ENCODE results near the gene CTIF.

CTIF gene

DNA sequence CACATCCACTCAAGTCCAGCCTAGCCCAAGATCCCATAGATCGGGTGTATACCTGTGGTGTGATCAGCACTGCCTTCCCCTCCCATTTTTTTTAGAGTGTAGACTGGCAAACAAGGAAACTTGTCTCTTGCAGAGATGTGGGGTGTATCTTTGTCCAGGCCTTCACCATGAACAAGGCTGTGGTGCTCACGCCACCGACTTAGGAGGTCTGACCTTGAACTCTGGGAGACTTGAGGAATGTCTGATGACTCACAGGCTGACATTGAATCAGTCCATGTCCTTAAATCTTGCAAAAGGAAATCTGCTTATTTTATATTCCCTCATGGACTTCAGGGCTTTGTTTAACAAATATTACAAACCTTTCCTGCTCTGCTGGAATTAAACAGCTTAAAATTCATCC, 4.5 kb upstream of the CTIF start:
- no peak for DNase-seq

DNA sequence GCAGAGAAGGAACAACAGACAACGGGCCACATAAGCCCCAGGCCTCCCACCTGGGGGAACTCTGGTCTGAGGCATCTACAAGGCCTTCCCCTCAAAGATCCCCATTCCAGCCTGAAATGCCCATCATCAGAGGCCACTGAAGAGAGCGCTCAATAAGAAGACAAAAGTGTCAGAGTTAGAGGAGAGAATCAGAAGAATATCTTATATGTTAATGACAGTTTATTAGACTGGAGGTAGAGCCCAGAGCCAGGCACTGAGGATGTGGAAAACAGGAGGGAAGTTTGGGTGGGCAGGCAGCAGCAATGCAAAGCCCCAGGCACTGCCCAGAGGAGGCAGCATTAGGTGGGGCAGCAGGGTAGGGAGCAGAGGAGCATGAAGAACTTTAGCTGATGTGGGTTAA, 2.9 kb upstream of the CTIF start:
- DNase-seq = no peak

GRCh38 chr18:48536516-48536915, 2.3 kb upstream of the CTIF start:
- no peak for DNase-seq

GRCh38 chr18:48539406-48540250, 797 bp downstream of the CTIF start:
- peak; percentile 34 to 40 for DNase-seq

- peak; percentile 59 to 70 for DNase-seq
Observed at GRCh38 chr18:48540251-48541025, 1.6 kb downstream of the CTIF start.

DNA sequence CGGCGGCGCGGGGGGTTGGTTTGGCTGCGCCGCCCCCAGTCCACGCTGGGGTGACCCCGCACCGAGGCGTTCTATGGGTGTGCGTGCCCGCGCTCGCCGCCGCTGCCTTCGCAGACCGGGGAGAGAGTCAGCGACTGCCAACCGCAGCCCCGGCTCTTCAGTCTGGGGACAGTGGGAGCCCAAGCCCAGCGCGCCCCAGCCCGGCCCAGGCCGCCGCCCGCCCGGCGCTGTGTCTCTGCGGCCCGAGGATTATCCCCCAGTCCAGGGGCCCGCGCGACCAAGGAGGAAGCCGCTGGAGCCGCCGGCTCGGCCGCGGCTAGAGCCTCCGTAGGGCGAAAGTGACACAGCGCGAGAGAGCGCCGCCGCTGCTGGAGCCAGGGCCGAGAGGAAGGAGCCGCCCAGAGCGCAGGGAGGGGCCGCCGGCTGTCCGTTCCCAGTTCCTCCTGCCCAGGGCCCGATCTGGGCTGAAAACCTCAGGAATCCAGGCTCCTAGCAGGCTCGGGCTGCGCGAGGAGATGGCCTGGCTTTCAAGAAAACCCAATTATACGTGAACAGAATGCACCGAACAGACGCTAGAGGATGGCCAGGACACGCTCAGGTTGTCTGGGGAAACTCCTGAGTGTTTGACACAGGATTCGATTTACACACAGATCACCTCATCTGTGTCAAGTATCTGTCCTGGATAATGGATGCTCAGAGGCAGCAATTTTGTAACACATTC, 2.4 kb downstream of the CTIF start:
- DNase-seq = peak; percentile 16 to 17

DNA sequence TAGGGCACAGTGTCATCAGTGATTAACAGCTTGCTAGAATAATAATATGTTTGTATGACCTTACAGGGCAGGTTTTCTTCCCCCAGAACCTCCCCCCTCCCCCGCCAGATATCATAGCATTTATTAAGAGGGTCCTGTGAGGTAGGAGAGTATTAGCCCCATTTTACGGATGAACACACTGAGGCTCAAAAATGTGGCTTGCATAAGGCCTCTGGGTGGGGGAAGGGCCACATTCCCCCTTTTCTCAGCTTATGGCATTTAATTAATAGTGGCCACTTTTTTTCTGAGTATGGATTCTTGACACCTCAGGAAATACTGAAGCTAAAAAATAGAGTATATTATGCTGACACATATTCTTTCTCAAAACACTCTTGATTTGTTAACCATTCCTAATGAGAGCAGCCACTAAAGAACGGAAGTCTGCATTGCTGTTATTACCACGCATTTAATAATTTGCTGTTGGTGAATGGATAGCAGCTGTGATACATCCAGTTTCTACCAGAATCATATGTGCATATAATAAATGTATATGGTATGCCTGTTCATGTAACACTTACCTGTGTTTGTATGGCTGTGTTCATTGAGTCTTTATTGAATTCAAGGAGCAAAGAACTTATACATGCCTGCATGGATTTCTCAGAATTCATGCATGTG, 3.0 kb downstream of the CTIF start:
- DNase-seq = no peak

DNA sequence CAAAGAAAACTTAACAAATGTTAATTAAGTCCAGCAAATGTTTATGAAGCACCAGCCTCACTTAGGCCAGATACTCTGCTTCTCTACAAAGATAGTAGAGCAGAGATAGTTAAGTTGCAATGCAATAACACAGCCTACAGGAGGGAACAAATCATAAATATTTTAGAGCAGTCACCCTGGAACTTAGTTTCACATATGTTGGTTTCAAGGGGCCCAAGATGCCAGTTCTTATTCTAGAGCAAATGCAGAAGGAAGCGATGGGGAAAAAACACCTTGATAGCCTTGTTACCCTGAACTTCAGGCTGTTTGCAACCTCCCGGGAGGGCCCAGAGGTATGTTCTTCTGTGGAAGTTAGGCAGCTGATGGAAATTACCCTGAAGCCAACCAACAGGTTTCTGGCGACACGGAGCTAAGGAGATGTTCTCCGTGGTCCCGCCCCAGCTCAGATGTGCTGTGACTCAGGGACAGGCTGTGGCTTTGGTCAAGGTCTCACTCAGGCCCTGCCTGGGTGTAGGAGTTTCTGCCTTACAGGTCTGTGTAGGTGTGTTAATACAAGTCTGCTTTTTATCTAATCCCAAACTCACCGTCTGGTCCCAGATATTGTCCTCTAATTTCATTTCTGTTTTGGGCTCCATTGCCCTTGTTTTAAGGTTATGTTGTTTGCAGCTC, 3.8 kb downstream of the CTIF start:
- no peak for DNase-seq

DNA sequence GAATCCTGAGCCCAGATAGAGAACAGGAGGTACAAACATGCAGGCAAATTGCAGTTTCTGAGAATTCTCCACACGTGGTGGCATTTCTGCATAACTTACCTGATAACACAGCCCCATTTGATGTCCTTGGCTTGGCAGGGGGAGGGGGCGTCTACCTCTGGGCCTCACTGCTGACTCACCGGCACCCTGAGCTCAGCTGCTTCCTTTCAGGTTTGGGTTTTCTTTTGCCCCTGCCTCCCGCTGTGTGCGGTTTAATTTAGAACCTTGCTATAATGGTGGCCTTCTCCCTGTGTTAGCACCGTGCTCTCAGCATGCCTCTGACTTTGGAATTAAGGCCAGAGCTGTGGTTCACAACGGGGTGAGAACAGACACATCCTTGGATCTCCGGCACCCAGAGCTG, 4.4 kb downstream of the CTIF start:
- DNase-seq = peak; percentile 42 to 48

GRCh38 chr18:48544116-48544515, 5.3 kb downstream of the CTIF start:
- no peak for DNase-seq

DNA sequence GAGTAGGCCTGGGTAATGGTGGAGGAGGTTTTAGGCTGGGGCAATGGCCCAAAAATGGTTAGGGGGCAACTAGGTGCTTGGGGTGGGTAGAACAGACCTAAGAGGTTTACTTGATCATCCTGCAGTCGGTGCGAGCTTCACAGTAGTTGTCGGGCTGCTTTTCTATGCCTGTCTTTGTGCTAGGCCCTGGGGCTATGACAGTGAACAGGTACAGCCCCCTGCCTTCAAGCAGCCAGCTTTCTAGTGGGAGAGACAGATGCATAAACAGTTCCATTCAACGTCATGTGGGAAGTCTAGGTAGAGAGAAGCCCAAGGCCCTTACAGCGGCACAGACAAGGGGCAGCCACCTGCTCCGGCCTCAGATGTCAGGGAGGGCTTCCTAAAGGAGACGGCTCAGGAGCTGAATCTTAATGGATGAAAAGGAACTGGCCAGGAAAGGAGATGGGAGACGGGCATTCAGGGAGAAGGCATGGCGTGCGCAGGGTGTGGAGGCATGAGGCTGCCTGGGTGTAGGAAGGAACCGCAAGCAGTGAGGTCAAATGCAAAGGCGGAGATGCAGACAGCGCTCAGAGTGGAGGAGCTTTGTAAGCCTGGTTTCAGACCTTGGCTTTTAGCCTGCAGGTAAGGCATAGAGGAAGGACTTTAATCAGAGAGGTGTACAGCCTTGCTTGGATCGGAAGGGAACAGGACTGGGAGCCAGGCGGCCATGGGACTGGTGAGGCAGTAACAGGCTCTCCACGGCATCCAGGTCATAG, 6.0 kb downstream of the CTIF start:
- no peak for DNase-seq

DNA sequence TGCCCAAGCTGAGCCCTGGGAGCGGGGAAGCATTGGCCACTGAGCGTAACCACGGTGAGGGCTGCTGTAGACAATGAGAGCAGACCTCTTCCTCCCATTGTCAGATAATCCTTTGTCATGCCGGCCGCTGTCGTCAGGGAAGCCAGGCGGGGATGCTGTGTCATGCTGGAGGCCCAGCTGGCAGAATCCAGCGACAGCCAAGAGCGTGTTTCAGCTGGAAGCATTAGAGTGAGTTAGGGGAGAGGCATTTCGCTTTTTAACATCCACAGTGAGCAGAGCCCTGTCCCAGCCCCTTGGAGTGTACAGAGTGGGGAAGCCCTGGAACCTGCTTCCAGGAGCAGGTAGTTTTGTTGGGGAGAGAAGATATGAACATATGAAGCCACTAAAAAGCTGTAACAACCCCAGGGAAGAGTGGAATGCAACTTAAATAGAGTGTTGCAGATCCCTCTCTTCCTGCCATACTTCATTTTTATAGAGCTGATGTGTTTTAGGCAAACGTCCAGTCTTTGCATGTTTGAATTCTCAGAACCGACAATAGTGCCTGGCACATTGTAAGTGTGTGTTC, 7.0 kb downstream of the CTIF start:
- no peak for DNase-seq

DNA sequence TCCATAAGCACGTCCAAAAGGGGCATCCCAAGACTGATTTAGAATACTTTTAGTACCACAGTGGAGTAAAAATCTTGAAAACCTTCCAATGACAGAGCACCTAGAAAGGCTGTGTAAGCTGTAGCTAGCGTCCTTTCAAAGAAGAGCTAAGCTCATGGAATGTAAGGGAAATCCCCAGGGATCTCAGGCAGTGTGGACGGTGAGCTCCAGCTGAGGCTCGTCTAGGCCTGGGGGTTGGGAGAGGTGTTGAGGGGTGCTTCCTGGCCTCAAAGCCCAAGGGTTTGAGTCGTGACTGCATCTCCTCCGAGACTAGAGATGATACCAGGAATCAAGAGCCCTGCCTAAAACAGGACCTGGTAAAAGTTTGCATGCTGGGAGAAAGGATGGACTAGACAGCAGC, 7.6 kb downstream of the CTIF start:
- no peak for DNase-seq

GRCh38 chr18:48547531-48547981, 8.7 kb downstream of the CTIF start:
- DNase-seq = no peak

DNA sequence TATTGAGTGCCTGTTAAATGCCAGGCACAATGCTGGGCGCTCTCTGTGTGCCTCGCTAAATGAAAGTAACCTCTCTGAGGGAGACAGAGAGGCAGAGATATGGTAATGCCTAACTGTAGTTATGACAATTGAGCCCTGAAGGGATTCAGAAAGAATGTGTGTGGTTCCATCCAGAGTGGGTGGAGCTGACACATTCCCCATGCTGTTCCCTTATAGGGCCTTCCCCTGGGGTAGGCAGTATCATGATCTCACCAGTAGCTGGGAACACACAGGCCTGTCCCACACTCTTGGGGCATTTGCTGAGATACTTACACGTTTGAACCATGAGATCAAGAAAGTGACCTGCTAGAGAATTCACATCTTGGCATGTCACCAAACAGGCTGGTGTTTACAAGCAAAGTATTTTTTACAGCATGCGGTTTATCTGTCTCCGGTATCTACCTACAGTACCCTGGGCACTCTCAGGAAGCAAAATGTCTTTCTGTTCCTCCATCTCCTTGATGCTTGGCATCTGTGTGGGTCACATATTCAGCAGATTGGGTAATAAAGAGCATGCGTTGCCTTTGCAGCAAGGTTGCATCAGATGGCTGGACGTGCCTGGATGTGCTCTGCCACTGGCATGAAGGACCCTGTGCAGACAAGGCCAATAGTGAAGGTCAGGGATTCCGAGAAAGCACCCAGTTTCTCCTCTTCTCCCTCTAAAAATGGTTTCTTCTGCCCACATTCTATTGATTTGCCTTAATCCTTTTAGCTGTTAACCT, 9.4 kb downstream of the CTIF start:
- DNase-seq = no peak

DNA sequence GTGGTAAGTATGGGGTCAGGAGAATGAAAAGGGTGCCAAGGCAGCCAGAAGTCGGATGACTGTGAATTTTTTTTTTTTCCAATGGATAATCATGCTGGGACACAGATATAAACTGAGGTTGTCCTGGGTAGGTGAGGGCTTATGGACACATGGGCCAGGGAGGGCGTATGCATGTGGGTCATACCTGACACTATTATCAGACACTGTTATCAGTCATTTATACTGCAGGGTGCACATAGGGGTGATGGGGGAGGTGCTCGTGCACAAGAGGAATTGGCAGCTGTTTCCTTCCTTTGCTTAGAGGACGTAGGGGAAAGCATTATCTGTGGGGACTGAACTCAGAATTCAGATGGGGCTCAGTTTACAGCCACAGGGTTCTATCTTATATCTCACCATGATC, 10.1 kb downstream of the CTIF start:
- DNase-seq = no peak

GRCh38 chr18:48550101-48550729, 11.4 kb downstream of the CTIF start:
- DNase-seq = no peak

- DNase-seq = no peak
Observed at GRCh38 chr18:48551100-48551499, 12.3 kb downstream of the CTIF start.

GRCh38 chr18:48552130-48552529, 13.3 kb downstream of the CTIF start:
- DNase-seq = no peak

DNA sequence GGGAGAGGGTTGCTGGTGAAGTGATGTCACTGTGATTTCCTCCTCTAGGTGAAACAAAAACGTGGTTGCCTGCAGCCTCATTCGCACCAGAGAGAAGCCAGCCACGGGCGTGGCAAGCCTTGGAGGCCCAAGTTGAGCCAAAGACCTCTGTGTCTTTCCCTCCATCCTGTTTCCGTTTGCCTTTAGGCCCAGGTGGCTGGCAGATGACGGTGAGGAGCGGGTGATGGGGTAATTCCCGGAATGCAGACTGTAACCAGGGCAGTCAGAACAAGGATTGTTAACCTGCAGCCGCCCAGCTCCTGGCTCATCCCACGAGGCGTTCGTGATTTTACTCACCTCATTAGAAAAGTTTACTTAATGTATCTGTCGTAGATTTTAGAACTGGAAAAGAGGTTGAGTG, 14.4 kb downstream of the CTIF start:
- DNase-seq = no peak
